Measurements from ENCODE around the gene PROCA1. TPM values are rescaled to one million over a fixed set of nuclear protein-coding genes. Genes with fewer than 3 reads are reported as not detected.

The PROCA1 gene
- total RNA-seq, 1 experiment from 2014 or later = 4.4 TPM

- intact Hi-C loops (cut with micrococcal nuclease; ENCODE audit: unreplicated experiment) = no loop called here
- H3K4me1 Mint-ChIP-seq (ENCODE audit: low read depth, unreplicated experiment) = peaks cover 12% of the 10 kb centered on the region
- peak overlapping the region; percentile 81 for H3K27ac Mint-ChIP-seq (ENCODE audit: unreplicated experiment)
- H3K9me3 Mint-ChIP-seq (ENCODE audit: unreplicated experiment) = no peaks in the 10 kb centered on the region
- TF ChIP-seq, protein P1, sequence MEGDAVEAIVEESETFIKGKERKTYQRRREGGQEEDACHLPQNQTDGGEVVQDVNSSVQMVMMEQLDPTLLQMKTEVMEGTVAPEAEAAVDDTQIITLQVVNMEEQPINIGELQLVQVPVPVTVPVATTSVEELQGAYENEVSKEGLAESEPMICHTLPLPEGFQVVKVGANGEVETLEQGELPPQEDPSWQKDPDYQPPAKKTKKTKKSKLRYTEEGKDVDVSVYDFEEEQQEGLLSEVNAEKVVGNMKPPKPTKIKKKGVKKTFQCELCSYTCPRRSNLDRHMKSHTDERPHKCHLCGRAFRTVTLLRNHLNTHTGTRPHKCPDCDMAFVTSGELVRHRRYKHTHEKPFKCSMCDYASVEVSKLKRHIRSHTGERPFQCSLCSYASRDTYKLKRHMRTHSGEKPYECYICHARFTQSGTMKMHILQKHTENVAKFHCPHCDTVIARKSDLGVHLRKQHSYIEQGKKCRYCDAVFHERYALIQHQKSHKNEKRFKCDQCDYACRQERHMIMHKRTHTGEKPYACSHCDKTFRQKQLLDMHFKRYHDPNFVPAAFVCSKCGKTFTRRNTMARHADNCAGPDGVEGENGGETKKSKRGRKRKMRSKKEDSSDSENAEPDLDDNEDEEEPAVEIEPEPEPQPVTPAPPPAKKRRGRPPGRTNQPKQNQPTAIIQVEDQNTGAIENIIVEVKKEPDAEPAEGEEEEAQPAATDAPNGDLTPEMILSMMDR (IDR thresholded peaks at IDR 0.05; ENCODE audit: insufficient read depth in 1 of 2, low read depth in 1 of 2, low read length in 1 of 2, severe bottlenecking in 1 of 2, unreplicated experiment in 1 of 2) = no peak
- Histone ChIP-seq H3K4me1 (peaks cover 28% of the 10 kb centered on the region), H3K27me3 (replicated peaks; ENCODE audit: control insufficient read depth, insufficient read depth, low read length) (no peaks in the 10 kb centered on the region), H3K4me3 (ENCODE audit: low read depth, low read length) (no peak overlapping the region), H3K9me3 (no peaks in the 10 kb centered on the region), H3K36me3 (ENCODE audit: control insufficient read depth, insufficient read depth, low read length) (peaks cover 24% of the 10 kb centered on the region)
- peaks cover 93% of the 10 kb centered on the region for H3K36me3 Mint-ChIP-seq (ENCODE audit: insufficient read depth, unreplicated experiment)
- no peak for DNase-seq
- CTCF ChIA-PET = interaction anchor here (5.6 to 9.5 kb wide), 2 partner anchors 17 to 21 kb away, joined by 42 to 324 read pairs; partner anchors contain the start of genes NEK8 and TLCD1
- peak overlapping the region; percentile 43 for H3K4me3 Mint-ChIP-seq (ENCODE audit: unreplicated experiment)
- no TSS peak for BruUV-seq (replicated peaks)
- H3K27me3 Mint-ChIP-seq (ENCODE audit: insufficient read depth, unreplicated experiment) = no peaks in the 10 kb centered on the region
- POLR2A ChIA-PET = interaction anchor here (1.5 to 8.1 kb wide), 2 partner anchors 21 to 38 kb away, joined by 3 to 165 read pairs; partner anchors contain the start of genes NEK8 and TLCD1
These were observed 36.4 kb upstream of the PROCA1 start for GRCh38 chr17:28747801-28748750.

GRCh38 chr17:28747051-28747691 is 35.5 kb upstream of the PROCA1 start:
- Histone ChIP-seq H3K4me3 (ENCODE audit: low read depth, low read length) (peak overlapping the region; percentile 23; the same call in 1 of the 2 replicates), H3K36me3 (ENCODE audit: control insufficient read depth, insufficient read depth, low read length) (peaks cover 24% of the 10 kb centered on the region), H3K27me3 (replicated peaks; ENCODE audit: control insufficient read depth, insufficient read depth, low read length) (no peaks in the 10 kb centered on the region), H3K4me1 (peaks cover 35% of the 10 kb centered on the region), H3K9me3 (no peaks in the 10 kb centered on the region)
- TF ChIP-seq, protein P1 (IDR thresholded peaks at IDR 0.05; ENCODE audit: insufficient read depth in 1 of 2, low read depth in 1 of 2, low read length in 1 of 2, severe bottlenecking in 1 of 2, unreplicated experiment in 1 of 2) = no peak
- DNase-seq = peak; percentile 78 to 82
- Mint-ChIP-seq H3K4me3 (ENCODE audit: unreplicated experiment) (peak overlapping the region; percentile 95), H3K27me3 (ENCODE audit: insufficient read depth, unreplicated experiment) (no peaks in the 10 kb centered on the region), H3K9me3 (ENCODE audit: unreplicated experiment) (no peaks in the 10 kb centered on the region), H3K4me1 (ENCODE audit: low read depth, unreplicated experiment) (peaks cover 12% of the 10 kb centered on the region), H3K27ac (ENCODE audit: unreplicated experiment) (peak overlapping the region; percentile 96), H3K36me3 (ENCODE audit: insufficient read depth, unreplicated experiment) (peaks cover 91% of the 10 kb centered on the region)
- CTCF ChIA-PET = interaction anchor here (1.5 to 9.5 kb wide), 3 partner anchors 16 to 36 kb away, joined by 18 to 324 read pairs (median 22); partner anchors contain the start of genes NEK8, PROCA1 and TLCD1
- POLR2A ChIA-PET = interaction anchor here (6.4 to 8.1 kb wide), 2 partner anchors 20 to 27 kb away, joined by 52 to 165 read pairs; partner anchors contain the start of genes NEK8, RPL23A and TLCD1
- no TSS peak for BruUV-seq (replicated peaks)
- intact Hi-C loops (cut with micrococcal nuclease; ENCODE audit: unreplicated experiment) = no loop called here

- TF ChIP-seq, protein P1 (IDR thresholded peaks at IDR 0.05; ENCODE audit: insufficient read depth in 1 of 2, low read depth in 1 of 2, low read length in 1 of 2, severe bottlenecking in 1 of 2, unreplicated experiment in 1 of 2) = no peak
- H3K27me3 Mint-ChIP-seq (ENCODE audit: insufficient read depth, unreplicated experiment) = no peaks in the 10 kb centered on the region
- POLR2A ChIA-PET = interaction anchor here (0.6 to 8.1 kb wide), 3 partner anchors 12 to 27 kb away, joined by 5 to 165 read pairs (median 52); partner anchors contain the start of genes NEK8, RPL23A and TLCD1
- no TSS peak for BruUV-seq (replicated peaks)
- Histone ChIP-seq H3K4me3 (ENCODE audit: low read depth, low read length) (peak overlapping the region; percentile 68), H3K9me3 (no peaks in the 10 kb centered on the region), H3K27me3 (replicated peaks; ENCODE audit: control insufficient read depth, insufficient read depth, low read length) (no peaks in the 10 kb centered on the region), H3K36me3 (ENCODE audit: control insufficient read depth, insufficient read depth, low read length) (peaks cover 24% of the 10 kb centered on the region), H3K4me1 (peaks cover 40% of the 10 kb centered on the region)
- no peaks in the 10 kb centered on the region for H3K9me3 Mint-ChIP-seq (ENCODE audit: unreplicated experiment)
- peak overlapping the region; percentile 95 for H3K4me3 Mint-ChIP-seq (ENCODE audit: unreplicated experiment)
- peaks cover 91% of the 10 kb centered on the region for H3K36me3 Mint-ChIP-seq (ENCODE audit: insufficient read depth, unreplicated experiment)
- peaks cover 12% of the 10 kb centered on the region for H3K4me1 Mint-ChIP-seq (ENCODE audit: low read depth, unreplicated experiment)
- CTCF ChIA-PET = interaction anchor here (1.5 to 9.5 kb wide), 3 partner anchors 17 to 36 kb away, joined by 18 to 324 read pairs (median 22); partner anchors contain the start of genes NEK8, PROCA1 and TLCD1
- intact Hi-C loops (cut with micrococcal nuclease; ENCODE audit: unreplicated experiment) = no loop called here
- peak overlapping the region; percentile 96 for H3K27ac Mint-ChIP-seq (ENCODE audit: unreplicated experiment)
- DNase-seq = peak; percentile 84 to 88
These were observed 34.9 kb upstream of the PROCA1 start for GRCh38 chr17:28746611-28747050.

Measured in Caco-2 (cell line).